ENCODE measurements around the gene RNF186.

DNA sequence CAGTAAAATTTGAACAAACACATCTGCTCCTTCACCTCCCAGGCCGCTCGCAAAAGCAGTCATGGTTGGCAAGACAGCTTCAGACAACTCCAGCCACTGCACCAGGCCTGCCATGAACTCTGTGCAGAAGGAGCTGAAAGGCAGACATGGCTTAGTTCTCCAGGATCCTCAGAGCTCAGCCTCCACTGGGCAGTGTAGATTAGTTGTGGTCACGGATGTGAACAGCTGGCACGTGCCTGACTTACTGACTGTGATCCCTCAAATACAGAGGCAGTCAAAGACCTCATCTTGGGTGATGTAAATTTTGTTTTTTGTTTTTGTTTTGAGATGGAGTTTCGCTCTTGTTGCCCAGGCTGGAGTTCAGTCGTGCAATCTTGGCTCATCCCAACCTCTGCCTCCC, 43.7 kb downstream of the RNF186 start:
- no peak for TF ChIP-seq ELF1 (IDR thresholded peaks at IDR 0.05)
- TF ChIP-seq, protein P1, sequence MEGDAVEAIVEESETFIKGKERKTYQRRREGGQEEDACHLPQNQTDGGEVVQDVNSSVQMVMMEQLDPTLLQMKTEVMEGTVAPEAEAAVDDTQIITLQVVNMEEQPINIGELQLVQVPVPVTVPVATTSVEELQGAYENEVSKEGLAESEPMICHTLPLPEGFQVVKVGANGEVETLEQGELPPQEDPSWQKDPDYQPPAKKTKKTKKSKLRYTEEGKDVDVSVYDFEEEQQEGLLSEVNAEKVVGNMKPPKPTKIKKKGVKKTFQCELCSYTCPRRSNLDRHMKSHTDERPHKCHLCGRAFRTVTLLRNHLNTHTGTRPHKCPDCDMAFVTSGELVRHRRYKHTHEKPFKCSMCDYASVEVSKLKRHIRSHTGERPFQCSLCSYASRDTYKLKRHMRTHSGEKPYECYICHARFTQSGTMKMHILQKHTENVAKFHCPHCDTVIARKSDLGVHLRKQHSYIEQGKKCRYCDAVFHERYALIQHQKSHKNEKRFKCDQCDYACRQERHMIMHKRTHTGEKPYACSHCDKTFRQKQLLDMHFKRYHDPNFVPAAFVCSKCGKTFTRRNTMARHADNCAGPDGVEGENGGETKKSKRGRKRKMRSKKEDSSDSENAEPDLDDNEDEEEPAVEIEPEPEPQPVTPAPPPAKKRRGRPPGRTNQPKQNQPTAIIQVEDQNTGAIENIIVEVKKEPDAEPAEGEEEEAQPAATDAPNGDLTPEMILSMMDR (IDR thresholded peaks at IDR 0.05): no peak

All from SK-N-SH (cell line).